ENCODE results near the gene ABHD14A.
A peak's percentile ranks its signal among the peaks of the same experiment; 100 is the strongest.
"Not testable (repeated sequence)": the region's sequence is repeated elsewhere in the genome, so short reads cannot be mapped to it uniquely, and the experiment has no call there.

Gene ABHD14A

GRCh38 chr3:51993657-51994056 is 18.8 kb downstream of the ABHD14A start:
- not testable (repeated sequence) for DNase-seq (ENCODE audit: low read depth in 2 of 3, low spot score in 2 of 3)

- no peak for DNase-seq (ENCODE audit: low read depth in 2 of 3, low spot score in 2 of 3)
Measured at GRCh38 chr3:51994530-51994929, 19.7 kb downstream of the ABHD14A start.

GRCh38 chr3:51995346-51996163 is 20.7 kb downstream of the ABHD14A start, which contains the start of gene RPL29:
TSS of gene RPL29 (minus strand) at chr3:51995895. CDS start at chr3:51995461, 434 bp downstream.
- DNase-seq (ENCODE audit: low read depth in 2 of 3, low spot score in 2 of 3): peak; percentile 64 to 80 (median 74)

GRCh38 chr3:51997172-51997571 is 22.3 kb downstream of the ABHD14A start:
- no peak for DNase-seq (ENCODE audit: low read depth in 2 of 3, low spot score in 2 of 3)

GRCh38 chr3:51997935-51998596 is 23.2 kb downstream of the ABHD14A start:
- DNase-seq (ENCODE audit: low read depth in 2 of 3, low spot score in 2 of 3): no peak

GRCh38 chr3:51998774-51999173 is 23.9 kb downstream of the ABHD14A start:
- no peak for DNase-seq (ENCODE audit: low read depth in 2 of 3, low spot score in 2 of 3)

- no peak for DNase-seq (ENCODE audit: low read depth in 2 of 3, low spot score in 2 of 3)
Measured at GRCh38 chr3:51999846-52000245, 25.0 kb downstream of the ABHD14A start.

- peak; percentile 62 to 85 (median 78) for DNase-seq (ENCODE audit: low read depth in 2 of 3, low spot score in 2 of 3)
Measured at GRCh38 chr3:52001443-52001974, 26.6 kb downstream of the ABHD14A start.

- DNase-seq (ENCODE audit: low read depth in 2 of 3, low spot score in 2 of 3): no peak
Measured at GRCh38 chr3:52002748-52003147, 27.9 kb downstream of the ABHD14A start.

- no peak for DNase-seq (ENCODE audit: low read depth in 2 of 3, low spot score in 2 of 3)
Measured at GRCh38 chr3:52004163-52004787, 29.4 kb downstream of the ABHD14A start.

- DNase-seq (ENCODE audit: low read depth in 2 of 3, low spot score in 2 of 3): no peak
Measured at GRCh38 chr3:52004906-52005395, 30.1 kb downstream of the ABHD14A start.

- DNase-seq (ENCODE audit: low read depth in 2 of 3, low spot score in 2 of 3): no peak
Measured at GRCh38 chr3:52005571-52005986, 30.7 kb downstream of the ABHD14A start.

- DNase-seq (ENCODE audit: low read depth in 2 of 3, low spot score in 2 of 3): no peak
Measured at GRCh38 chr3:52006017-52006819, 31.4 kb downstream of the ABHD14A start.

- no peak for DNase-seq (ENCODE audit: low read depth in 2 of 3, low spot score in 2 of 3)
Measured at GRCh38 chr3:52006820-52007133, 31.9 kb downstream of the ABHD14A start.

GRCh38 chr3:52007291-52007690 is 32.4 kb downstream of the ABHD14A start:
- no peak for DNase-seq (ENCODE audit: low read depth in 2 of 3, low spot score in 2 of 3)

- DNase-seq (ENCODE audit: low read depth in 2 of 3, low spot score in 2 of 3): no peak
Measured at GRCh38 chr3:52010431-52010830, 35.6 kb downstream of the ABHD14A start.

- no peak for DNase-seq (ENCODE audit: low read depth in 2 of 3, low spot score in 2 of 3)
Measured at GRCh38 chr3:52012699-52013098, 37.8 kb downstream of the ABHD14A start.

GRCh38 chr3:52013802-52014598 is 39.1 kb downstream of the ABHD14A start:
- DNase-seq (ENCODE audit: low read depth in 2 of 3, low spot score in 2 of 3): no peak

- no peak for DNase-seq (ENCODE audit: low read depth in 2 of 3, low spot score in 2 of 3)
Measured at GRCh38 chr3:52014613-52015012, 39.7 kb downstream of the ABHD14A start.
